ENCODE measurements around the gene APOBEC3H. TPM values are rescaled to one million over a fixed set of nuclear protein-coding genes. Genes with fewer than 3 reads are reported as not detected.

Gene APOBEC3H
- total RNA-seq, 6 donors from 2014 or later: 0.78 to 4.2 (median 1.0) TPM

DNA sequence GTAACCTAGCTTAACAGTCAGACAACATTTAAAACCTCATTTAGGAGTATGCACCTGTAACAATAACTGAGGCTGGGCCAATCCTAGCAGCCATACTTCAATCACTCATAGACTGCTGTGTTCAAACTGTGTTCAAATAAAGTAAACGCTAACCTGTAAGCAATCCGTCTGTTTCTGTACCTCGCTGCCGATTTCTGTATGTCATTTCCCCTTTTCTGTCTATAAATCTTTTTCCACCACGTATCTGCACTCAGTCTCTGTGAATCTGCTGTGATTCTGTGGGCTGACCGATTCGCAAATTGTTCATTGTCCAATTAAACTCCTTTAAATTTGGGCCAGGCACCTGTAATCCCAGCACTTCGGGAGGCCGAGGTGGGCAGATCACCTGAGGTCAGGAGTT lies 12.3 kb downstream of the APOBEC3H start:
- H3K4me1 ChIP-seq: no peaks in the 10 kb centered on the region
- no peaks in the 10 kb centered on the region for H3K27me3 ChIP-seq
- no peak overlapping the region for H3K27ac ChIP-seq
- H3K9me3 ChIP-seq: no peaks in the 10 kb centered on the region
- ATAC-seq (ENCODE audit: low FRiP score in 2 of 2) (no peak), DNase-seq (no peak)
- 69 to 75% methylated on average over 9 of the region's 9 CpGs for WGBS, 2 donors
- H3K4me3 ChIP-seq: no peak overlapping the region
- H3K36me3 ChIP-seq: no peaks in the 10 kb centered on the region
- TF ChIP-seq, protein P1, sequence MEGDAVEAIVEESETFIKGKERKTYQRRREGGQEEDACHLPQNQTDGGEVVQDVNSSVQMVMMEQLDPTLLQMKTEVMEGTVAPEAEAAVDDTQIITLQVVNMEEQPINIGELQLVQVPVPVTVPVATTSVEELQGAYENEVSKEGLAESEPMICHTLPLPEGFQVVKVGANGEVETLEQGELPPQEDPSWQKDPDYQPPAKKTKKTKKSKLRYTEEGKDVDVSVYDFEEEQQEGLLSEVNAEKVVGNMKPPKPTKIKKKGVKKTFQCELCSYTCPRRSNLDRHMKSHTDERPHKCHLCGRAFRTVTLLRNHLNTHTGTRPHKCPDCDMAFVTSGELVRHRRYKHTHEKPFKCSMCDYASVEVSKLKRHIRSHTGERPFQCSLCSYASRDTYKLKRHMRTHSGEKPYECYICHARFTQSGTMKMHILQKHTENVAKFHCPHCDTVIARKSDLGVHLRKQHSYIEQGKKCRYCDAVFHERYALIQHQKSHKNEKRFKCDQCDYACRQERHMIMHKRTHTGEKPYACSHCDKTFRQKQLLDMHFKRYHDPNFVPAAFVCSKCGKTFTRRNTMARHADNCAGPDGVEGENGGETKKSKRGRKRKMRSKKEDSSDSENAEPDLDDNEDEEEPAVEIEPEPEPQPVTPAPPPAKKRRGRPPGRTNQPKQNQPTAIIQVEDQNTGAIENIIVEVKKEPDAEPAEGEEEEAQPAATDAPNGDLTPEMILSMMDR (IDR thresholded peaks at IDR 0.05): no peak
- no peak for TF ChIP-seq POLR2A (IDR thresholded peaks at IDR 0.05)
- no peak for TF ChIP-seq EP300 (IDR thresholded peaks at IDR 0.05)
- TF ChIP-seq POLR2AphosphoS5 (IDR thresholded peaks at IDR 0.05): no peak

DNA sequence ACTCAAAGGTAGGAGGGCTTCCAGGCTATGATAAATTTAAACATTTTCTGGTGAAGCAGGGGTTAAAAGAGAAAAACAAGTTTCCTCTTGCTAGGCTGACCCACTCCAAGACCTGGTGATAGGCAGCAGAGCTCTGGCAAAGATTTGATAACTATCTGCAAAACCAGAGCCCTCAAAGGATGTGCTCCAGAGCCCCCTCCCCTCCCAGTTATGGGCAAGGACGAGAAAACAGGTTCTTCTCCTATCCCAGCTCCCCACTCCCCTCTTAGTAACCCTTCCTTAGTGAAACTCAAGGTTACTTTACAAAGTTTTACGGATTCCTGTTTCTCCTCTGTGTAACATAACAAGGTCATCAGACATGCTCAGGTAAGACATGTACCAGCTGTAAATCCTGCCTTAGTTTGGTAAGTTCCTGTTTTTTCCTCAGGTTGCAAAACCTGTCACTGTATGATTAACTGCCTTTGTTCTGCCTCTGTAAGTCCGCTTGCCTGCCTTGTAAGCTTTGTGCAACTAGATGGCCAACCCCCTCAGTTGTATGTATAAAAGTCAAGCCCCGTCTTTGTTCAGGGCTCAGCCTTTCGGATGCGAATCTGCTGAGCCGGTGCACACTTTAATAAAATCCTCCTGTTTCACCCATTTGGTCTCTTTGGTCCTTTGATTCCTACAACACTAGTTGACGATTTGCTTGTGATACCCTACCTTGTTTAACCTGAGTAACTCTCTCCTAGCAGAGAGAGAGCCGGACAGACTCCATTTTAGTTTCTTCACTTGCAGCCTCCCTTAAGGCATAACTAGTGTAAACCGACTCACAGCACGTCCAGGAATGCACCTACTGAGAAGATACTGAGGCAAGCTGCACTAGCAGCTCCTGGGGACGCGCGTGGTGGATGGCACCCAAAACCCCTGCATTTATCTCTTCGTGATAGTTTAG lies 13.9 kb downstream of the APOBEC3H start:
- TF ChIP-seq EP300 (IDR thresholded peaks at IDR 0.05): no peak
- no peak for TF ChIP-seq POLR2A (IDR thresholded peaks at IDR 0.05)
- no peak for TF ChIP-seq POLR2AphosphoS5 (IDR thresholded peaks at IDR 0.05)
- TF ChIP-seq, protein P1 (IDR thresholded peaks at IDR 0.05): no peak
- no peak overlapping the region for H3K27ac ChIP-seq
- DNase-seq: no peak
- ATAC-seq (ENCODE audit: low FRiP score in 2 of 2): no peak
- no peak overlapping the region for H3K4me3 ChIP-seq
- H3K27me3 ChIP-seq: no peaks in the 10 kb centered on the region
- no peaks in the 10 kb centered on the region for H3K9me3 ChIP-seq
- H3K36me3 ChIP-seq: no peaks in the 10 kb centered on the region
- no peaks in the 10 kb centered on the region for H3K4me1 ChIP-seq
- whole genome bisulfite sequencing, 2 donors: 69 to 70% methylated on average over 15 of the region's 15 CpGs

DNA sequence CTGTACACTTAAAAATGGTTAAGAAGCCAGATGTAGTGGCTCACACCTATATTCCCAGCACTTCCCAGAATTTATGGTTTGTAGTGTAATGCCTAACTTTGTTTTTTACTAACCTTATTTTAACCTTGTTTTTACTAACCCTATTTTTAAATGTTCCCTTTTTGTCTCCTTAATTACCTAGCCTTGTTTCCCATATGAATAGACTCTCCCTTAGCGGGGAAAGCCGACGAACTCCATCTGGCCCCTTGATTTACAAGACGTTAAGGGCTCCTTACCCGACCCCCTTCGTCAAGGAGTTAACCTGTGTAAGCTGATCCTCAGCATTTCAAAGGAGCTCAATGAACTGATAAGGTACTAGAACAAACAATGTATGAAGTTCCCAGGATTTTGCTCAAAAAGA lies 17.1 kb downstream of the APOBEC3H start:
- 44 to 48% methylated on average over 6 of the region's 6 CpGs for WGBS, 2 donors
- no peak for ATAC-seq (ENCODE audit: low FRiP score in 2 of 2)
- DNase-seq: no peak

DNA sequence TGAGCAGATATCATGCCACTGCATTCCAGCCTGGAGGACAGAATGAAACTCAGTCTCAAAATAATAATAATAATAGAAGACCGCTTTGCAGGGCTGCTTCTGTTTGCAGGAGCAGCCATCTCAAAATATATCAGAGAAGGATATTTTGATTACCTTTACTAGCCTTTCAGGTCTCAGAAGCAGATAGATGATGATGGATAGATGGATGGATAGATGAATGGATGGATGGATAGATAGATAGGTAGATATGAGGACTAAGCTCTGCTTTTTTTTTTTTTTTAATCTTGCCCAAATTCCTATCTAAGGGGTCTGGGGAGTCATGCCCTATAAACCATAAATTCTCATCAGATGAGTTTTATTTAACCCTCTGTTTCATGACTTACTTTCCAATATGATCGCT lies 18.5 kb downstream of the APOBEC3H start:
- no peaks in the 10 kb centered on the region for H3K27me3 ChIP-seq

More for the DNA sequence above, 17.1 kb downstream of the APOBEC3H start:
- Histone ChIP-seq H3K9me3 (no peaks in the 10 kb centered on the region), H3K27me3 (no peaks in the 10 kb centered on the region), H3K4me1 (no peaks in the 10 kb centered on the region), H3K4me3 (no peak overlapping the region), H3K36me3 (no peaks in the 10 kb centered on the region), H3K27ac (no peak overlapping the region)
- TF ChIP-seq POLR2A (IDR thresholded peaks at IDR 0.05) (no peak), EP300 (IDR thresholded peaks at IDR 0.05) (no peak), POLR2AphosphoS5 (IDR thresholded peaks at IDR 0.05) (no peak)
- TF ChIP-seq, protein P1 (IDR thresholded peaks at IDR 0.05): no peak

More for the DNA sequence above, 18.5 kb downstream of the APOBEC3H start:
- H3K27ac ChIP-seq: no peak overlapping the region
- ATAC-seq (ENCODE audit: low FRiP score in 2 of 2): no peak
- TF ChIP-seq POLR2A (IDR thresholded peaks at IDR 0.05): no peak
- no peak for TF ChIP-seq POLR2AphosphoS5 (IDR thresholded peaks at IDR 0.05)
- TF ChIP-seq, protein P1 (IDR thresholded peaks at IDR 0.05): no peak
- no peak overlapping the region for H3K4me3 ChIP-seq
- no peak for DNase-seq
- no peaks in the 10 kb centered on the region for H3K36me3 ChIP-seq
- no peaks in the 10 kb centered on the region for H3K4me1 ChIP-seq
- H3K9me3 ChIP-seq: no peaks in the 10 kb centered on the region
- WGBS, 2 donors: 93 to 94% methylated on average over 2 of the region's 2 CpGs
